Astrocyte (in vitro differentiated cells and primary cell): Measurements from ENCODE around the gene ZNF827. TPM values are rescaled to one million over a fixed set of nuclear protein-coding genes. Genes with fewer than 3 reads are reported as not detected.
A peak's percentile ranks its signal among the peaks of the same experiment; 100 is the strongest.

Experiments
- DNase-seq: peaks from one replicate; pipeline ENCODE4 v3.0.0-alpha.2; 2010; ENCODE audit warnings: low read depth
- FAIRE-seq: peaks from 2 replicates; lab custom pipeline; 2011; peaks lifted over from hg19 to GRCh38; lab: Jason Lieb, UNC
- H2AFZ ChIP-seq: 2 replicates; pipeline ENCODE4 v1.6.0; 2012; ENCODE audit warnings: low read depth, low read length, inconsistent platforms
- H3K27ac ChIP-seq: 2 replicates; pipeline ENCODE4 v1.5.1; 2011; ENCODE audit warnings: low read depth, low read length, inconsistent platforms
- H3K27me3 ChIP-seq: 2 replicates; pipeline ENCODE4 v1.6.0; 2011; ENCODE audit warnings: low read length, inconsistent platforms; ENCODE audit not compliant: insufficient read depth
- H3K36me3 ChIP-seq: 2 replicates; pipeline ENCODE4 v1.5.1; 2011; ENCODE audit warnings: low read length, inconsistent platforms; ENCODE audit not compliant: insufficient read depth
- H3K4me1 ChIP-seq: 2 replicates; pipeline ENCODE4 v1.5.1; 2011; ENCODE audit warnings: low read length, inconsistent platforms; ENCODE audit not compliant: insufficient read depth
- H3K4me2 ChIP-seq: 2 replicates; pipeline ENCODE4 v1.6.0; 2012; ENCODE audit warnings: low read length, inconsistent platforms
- H3K4me3 ChIP-seq: 2 replicates; pipeline ENCODE4 v1.5.1; 2011; ENCODE audit warnings: low read depth, mild to moderate bottlenecking, low read length, inconsistent platforms; ENCODE audit not compliant: insufficient read depth
- H3K79me2 ChIP-seq: 2 replicates; pipeline ENCODE4 v1.6.0; 2012; ENCODE audit warnings: mild to moderate bottlenecking, low read length, inconsistent platforms; ENCODE audit not compliant: insufficient read depth
- H3K9ac ChIP-seq: 2 replicates; pipeline ENCODE4 v1.6.0; 2012; ENCODE audit warnings: mild to moderate bottlenecking, low read length, inconsistent platforms
- H3K9me3 ChIP-seq: 2 replicates; pipeline ENCODE4 v1.5.1; 2012; ENCODE audit warnings: low read depth, mild to moderate bottlenecking, low read length, inconsistent platforms; ENCODE audit not compliant: insufficient read depth
- H4K20me1 ChIP-seq: 2 replicates; pipeline ENCODE4 v1.6.0; 2012; ENCODE audit warnings: low read length, inconsistent platforms; ENCODE audit not compliant: insufficient read depth
- H3K27ac Mint-ChIP-seq: one replicate; pipeline ENCODE4 v1.8.0; 2021; ENCODE audit warnings: mild to moderate bottlenecking, mixed read lengths; ENCODE audit not compliant: unreplicated experiment
- H3K27me3 Mint-ChIP-seq: one replicate; pipeline ENCODE4 v1.8.0; 2021; ENCODE audit warnings: low read depth, mixed read lengths; ENCODE audit not compliant: unreplicated experiment
- H3K36me3 Mint-ChIP-seq: one replicate; pipeline ENCODE4 v1.8.0; 2021; ENCODE audit warnings: low read depth, mixed read lengths; ENCODE audit not compliant: unreplicated experiment
- H3K4me1 Mint-ChIP-seq: one replicate; pipeline ENCODE4 v1.8.0; 2021; ENCODE audit warnings: low read depth, mixed read lengths; ENCODE audit not compliant: unreplicated experiment
- H3K4me3 Mint-ChIP-seq: one replicate; pipeline ENCODE4 v1.8.0; 2021; ENCODE audit warnings: mild to moderate bottlenecking, moderate library complexity, mixed read lengths; ENCODE audit not compliant: unreplicated experiment
- H3K9me3 Mint-ChIP-seq: one replicate; pipeline ENCODE4 v1.8.0; 2021; ENCODE audit warnings: mild to moderate bottlenecking, mixed read lengths; ENCODE audit not compliant: unreplicated experiment
- CTCF ChIP-seq: IDR thresholded peaks from 2 replicates; pipeline ENCODE4 v1.5.1; 2011; ENCODE audit warnings: low read depth, mild to moderate bottlenecking, inconsistent platforms, low read length, moderate library complexity; ENCODE audit not compliant: insufficient read depth
- EZH2 ChIP-seq: IDR thresholded peaks from 2 replicates; pipeline ENCODE4 v1.6.1; 2012; ENCODE audit warnings: mild to moderate bottlenecking, low read length, inconsistent platforms; ENCODE audit not compliant: insufficient read depth
- total RNA-seq: library from RNA; stranded (reverse); gene quantifications from 2 replicates; pipeline ENCODE4 v1.2.1, GENCODE V29; 2021

The ZNF827 gene
- total RNA-seq, 1 donor from 2014 or later = 39.7 TPM

GRCh38 chr4:145734031-145734430 lies 204.6 kb downstream of the ZNF827 start:
- peaks cover 47% of the 10 kb centered on the region for H3K4me1 Mint-ChIP-seq
- FAIRE-seq (peak; percentile 43), DNase-seq (peak; percentile 19)
- H3K4me3 ChIP-seq = peak overlapping the region; percentile 46
- no peaks in the 10 kb centered on the region for H3K27me3 Mint-ChIP-seq
- H3K4me3 Mint-ChIP-seq = peak overlapping the region; percentile 71
- H3K9me3 ChIP-seq = no peaks in the 10 kb centered on the region
- H3K36me3 ChIP-seq = no peaks in the 10 kb centered on the region
- no peak for TF ChIP-seq EZH2
- H3K36me3 Mint-ChIP-seq = no peaks in the 10 kb centered on the region
- H3K4me2 ChIP-seq = peak overlapping the region; percentile 87
- no peaks in the 10 kb centered on the region for H3K27me3 ChIP-seq
- peak overlapping the region; percentile 100 for H3K27ac Mint-ChIP-seq
- H3K27ac ChIP-seq = peak overlapping the region; percentile 100
- no peaks in the 10 kb centered on the region for H3K79me2 ChIP-seq
- peaks cover 31% of the 10 kb centered on the region for H3K4me1 ChIP-seq
- H3K9me3 Mint-ChIP-seq = no peaks in the 10 kb centered on the region
- H3K9ac ChIP-seq = peak overlapping the region; percentile 92
- H2AFZ ChIP-seq = no peak overlapping the region
- no peaks in the 10 kb centered on the region for H4K20me1 ChIP-seq

GRCh38 chr4:145732895-145733880 lies 205.4 kb downstream of the ZNF827 start:
- Histone ChIP-seq H4K20me1 (no peaks in the 10 kb centered on the region), H3K36me3 (no peaks in the 10 kb centered on the region), H2AFZ (peak overlapping the region; percentile 50), H3K9ac (peak overlapping the region; percentile 92), H3K4me1 (peaks cover 31% of the 10 kb centered on the region), H3K79me2 (no peaks in the 10 kb centered on the region), H3K27me3 (no peaks in the 10 kb centered on the region), H3K4me2 (peak overlapping the region; percentile 87), H3K9me3 (no peaks in the 10 kb centered on the region), H3K4me3 (peak overlapping the region; percentile 35), H3K27ac (peak overlapping the region; percentile 100)
- TF ChIP-seq CTCF (no peak), EZH2 (no peak)
- Mint-ChIP-seq H3K36me3 (no peaks in the 10 kb centered on the region), H3K4me3 (peak overlapping the region; percentile 71), H3K4me1 (peaks cover 47% of the 10 kb centered on the region), H3K27ac (peak overlapping the region; percentile 100), H3K27me3 (no peaks in the 10 kb centered on the region), H3K9me3 (no peaks in the 10 kb centered on the region)
- FAIRE-seq (no peak), DNase-seq (peak; percentile 88)

GRCh38 chr4:145732001-145732815 lies 206.4 kb downstream of the ZNF827 start:
- H4K20me1 ChIP-seq = no peaks in the 10 kb centered on the region
- H3K4me2 ChIP-seq = peak overlapping the region; percentile 76
- no peaks in the 10 kb centered on the region for H3K9me3 Mint-ChIP-seq
- no peaks in the 10 kb centered on the region for H3K79me2 ChIP-seq
- H3K4me3 Mint-ChIP-seq = peak overlapping the region; percentile 50
- H3K4me3 ChIP-seq = peak overlapping the region; percentile 11
- TF ChIP-seq CTCF (no peak), EZH2 (no peak)
- H2AFZ ChIP-seq = peak overlapping the region; percentile 59
- H3K36me3 ChIP-seq = no peaks in the 10 kb centered on the region
- no peak for DNase-seq
- peaks cover 31% of the 10 kb centered on the region for H3K4me1 ChIP-seq
- no peaks in the 10 kb centered on the region for H3K36me3 Mint-ChIP-seq
- no peaks in the 10 kb centered on the region for H3K27me3 ChIP-seq
- H3K4me1 Mint-ChIP-seq = peaks cover 47% of the 10 kb centered on the region
- no peaks in the 10 kb centered on the region for H3K27me3 Mint-ChIP-seq
- H3K27ac Mint-ChIP-seq = peak overlapping the region; percentile 94
- H3K9me3 ChIP-seq = no peaks in the 10 kb centered on the region
- FAIRE-seq = no peak
- H3K9ac ChIP-seq = peak overlapping the region; percentile 73
- H3K27ac ChIP-seq = peak overlapping the region; percentile 92
